PC-3 (cell line): Measurements from ENCODE around the gene HOXC10. TPM values are rescaled to one million over a fixed set of nuclear protein-coding genes. Genes with fewer than 3 reads are reported as not detected.

Source experiments
- ATAC-seq: fragments of 200-7000 bp; cut with Tn5 transposase; 2 replicates; pipeline ENCODE4 v1.9.1; 2020; ENCODE audit warnings: mild to moderate bottlenecking, moderate library complexity
- BruUV-seq: library from RNA; stranded (reverse); fragments of 400-500 nt; replicated peaks from 2 replicates; lab custom pipeline; 2021; lab: Mats Ljungman, UMichigan
- CTCF ChIA-PET: fragments of 300-600 bp; sonication (Branson Sonifier 250); formaldehyde crosslinking; loops from one replicate; lab custom pipeline; 2022; ENCODE audit warnings: antibody characterized with exemption; lab: Charles Lee
- POLR2A ChIA-PET: fragments of 300-600 bp; sonication (Branson Sonifier 250); formaldehyde crosslinking; loops from one replicate; lab custom pipeline; 2022; ENCODE audit warnings: antibody characterized with exemption; ENCODE audit not compliant: unreplicated experiment; lab: Charles Lee
- DNase-seq: peaks from one replicate; pipeline ENCODE4 v3.0.0-alpha.2; 2015
- H2AFZ ChIP-seq: fragments of 300-600 bp; sonication (generic); 2 replicates; pipeline ENCODE4 v1.6.0; 2016; ENCODE audit warnings: antibody characterized with exemption, low read length
- H3F3A ChIP-seq: fragments of 300-600 bp; sonication (generic); one replicate; pipeline ENCODE4 v1.6.0; 2017; ENCODE audit warnings: antibody characterized with exemption, low read length, control low read depth, mild to moderate bottlenecking; ENCODE audit not compliant: unreplicated experiment
- H3K27ac ChIP-seq: fragments of 300-600 bp; sonication (generic); 2 replicates; pipeline ENCODE4 v1.5.1; 2016; ENCODE audit warnings: mild to moderate bottlenecking, low read length
- H3K27me3 ChIP-seq: fragments of 300-600 bp; sonication (generic); 2 replicates; pipeline ENCODE4 v1.6.1; 2016; ENCODE audit warnings: low read length, mixed read lengths
- H3K36me3 ChIP-seq: fragments of 300-600 bp; sonication (generic); 2 replicates; pipeline ENCODE4 v1.6.1; 2016; ENCODE audit warnings: low read depth, mixed run types, low read length, mixed read lengths
- H3K4me1 ChIP-seq: fragments of 300-600 bp; sonication (generic); 2 replicates; pipeline ENCODE4 v1.5.1; 2016; ENCODE audit warnings: low read length; ENCODE audit not compliant: insufficient read depth
- H3K4me2 ChIP-seq: fragments of 300-600 bp; sonication (generic); 2 replicates; pipeline ENCODE4 v1.6.0; 2016; ENCODE audit warnings: low read length
- H3K4me3 ChIP-seq: fragments of 300-600 bp; sonication (generic); 2 replicates; pipeline ENCODE4 v1.5.1; 2016; ENCODE audit warnings: mild to moderate bottlenecking, low read length, mixed read lengths
- H3K79me2 ChIP-seq: fragments of 300-600 bp; sonication (generic); 2 replicates; pipeline ENCODE4 v1.6.1; 2017; ENCODE audit warnings: low read length, mixed read lengths
- H3K9ac ChIP-seq: fragments of 300-600 bp; sonication (generic); 2 replicates; pipeline ENCODE4 v1.6.0; 2016; ENCODE audit warnings: mild to moderate bottlenecking, low read length
- H3K9me2 ChIP-seq: fragments of 300-600 bp; sonication (generic); replicated peaks from 2 replicates; pipeline ENCODE4 v1.6.1; 2016; ENCODE audit warnings: mixed run types, low read length, mixed read lengths
- H3K9me3 ChIP-seq: fragments of 300-600 bp; sonication (generic); 2 replicates; pipeline ENCODE4 v1.6.1; 2016; ENCODE audit warnings: low read length, mixed read lengths
- H4K20me1 ChIP-seq: fragments of 300-600 bp; sonication (generic); 2 replicates; pipeline ENCODE4 v1.6.1; 2016; ENCODE audit warnings: low read length, mixed read lengths
- CTCF ChIP-seq: fragments of 300-600 bp; sonication (generic); conservative IDR thresholded peaks from 2 replicates; pipeline ENCODE4 v1.5.1; 2017; ENCODE audit warnings: antibody characterized with exemption, low read depth, mild to moderate bottlenecking, low read length
- EZH2 ChIP-seq: fragments of 300-600 bp; sonication (generic); IDR thresholded peaks from one replicate; pipeline ENCODE4 v1.6.1; 2017; ENCODE audit warnings: antibody characterized with exemption, mild to moderate bottlenecking, low read length; ENCODE audit not compliant: unreplicated experiment
- EZH2phosphoT487 ChIP-seq: fragments of 300-600 bp; sonication (generic); IDR thresholded peaks from 2 replicates; pipeline ENCODE4 v1.6.1; 2018; ENCODE audit warnings: mild to moderate bottlenecking, antibody characterized with exemption, low read length, borderline replicate concordance
- intact Hi-C: fragments of 100-400 bp; cut with micrococcal nuclease; formaldehyde crosslinking; loops from 2 replicates; pipeline ENCODE4 v1.9.0; 2023
- total RNA-seq: library from RNA; depleted of rRNA; stranded (reverse); fragments of >200 nt; gene quantifications from 2 replicates; pipeline ENCODE4 v1.2.3, GENCODE V29; 2014

Gene HOXC10
- total RNA-seq, 1 experiment from 2014 or later, result 0.69 TPM

GRCh38 chr12:54017878-54018467 is 33.0 kb downstream of the HOXC10 start:
- CTCF ChIA-PET, result interaction anchor here (0.7 to 1.9 kb wide), 5 partner anchors 9 to 176 kb away, joined by 3 to 23 read pairs (median 16); partner anchors contain the start of genes HOXC5 and HOXC8
- peak overlapping the region; percentile 38 for H3K27ac ChIP-seq
- H3K9ac ChIP-seq, result peak overlapping the region; percentile 89

GRCh38 chr12:54018468-54018984 is 33.6 kb downstream of the HOXC10 start:
- TF ChIP-seq EZH2 (no peak), EZH2phosphoT487 (no peak), CTCF (no peak)
- ATAC-seq, result no peak
- peak overlapping the region; percentile 87 for H2AFZ ChIP-seq
- peaks cover 15% of the 10 kb centered on the region for H3K4me1 ChIP-seq
- DNase-seq, result no peak
- no peaks in the 10 kb centered on the region for H3K27me3 ChIP-seq
- no peaks in the 10 kb centered on the region for H4K20me1 ChIP-seq
- peaks cover 64% of the 10 kb centered on the region for H3K79me2 ChIP-seq
- ChIA-PET CTCF (no interaction called here), POLR2A (no interaction called here)
- peak overlapping the region; percentile 89 for H3K9ac ChIP-seq
- no peaks in the 10 kb centered on the region for H3K36me3 ChIP-seq
- TSS peak; percentile 73 for BruUV-seq
- H3K27ac ChIP-seq, result peak overlapping the region; percentile 38
- H3K4me2 ChIP-seq, result peak overlapping the region; percentile 100
- intact Hi-C loops, result no loop called here
- no peaks in the 10 kb centered on the region for H3F3A ChIP-seq
- H3K9me2 ChIP-seq, result no peaks in the 10 kb centered on the region
- peak overlapping the region; percentile 96 for H3K4me3 ChIP-seq
- no peaks in the 10 kb centered on the region for H3K9me3 ChIP-seq

More at GRCh38 chr12:54017878-54018467, 33.0 kb downstream of the HOXC10 start:
- TF ChIP-seq CTCF (no peak), EZH2 (no peak), EZH2phosphoT487 (no peak)
- intact Hi-C loops, result no loop called here
- H3K4me2 ChIP-seq, result peak overlapping the region; percentile 100
- H3K4me3 ChIP-seq, result peak overlapping the region; percentile 96
- H3K79me2 ChIP-seq, result peaks cover 58% of the 10 kb centered on the region
- peak; percentile 73 for ATAC-seq
- H2AFZ ChIP-seq, result peak overlapping the region; percentile 87
- no peaks in the 10 kb centered on the region for H3K9me2 ChIP-seq
- POLR2A ChIA-PET, result interaction anchor here (0.5 to 1.6 kb wide), 5 partner anchors 14 to 262 kb away, joined by 3 to 11 read pairs (median 4); partner anchors contain the start of gene HNRNPA1
- no peaks in the 10 kb centered on the region for H3F3A ChIP-seq
- H3K4me1 ChIP-seq, result peaks cover 21% of the 10 kb centered on the region
- no peaks in the 10 kb centered on the region for H4K20me1 ChIP-seq
- DNase-seq, result peak; percentile 86
- H3K27me3 ChIP-seq, result no peaks in the 10 kb centered on the region
- H3K36me3 ChIP-seq, result no peaks in the 10 kb centered on the region
- no TSS peak for BruUV-seq
- H3K9me3 ChIP-seq, result no peaks in the 10 kb centered on the region
